ENCODE measurements around the gene EPB41L4B.

The EPB41L4B gene

GRCh38 chr9:109256336-109256735, 64.5 kb downstream of the EPB41L4B start:
- no peak for TF ChIP-seq CTCF (IDR thresholded peaks at IDR 0.05; ENCODE audit: low read length)
- TF ChIP-seq EZH2 (IDR thresholded peaks at IDR 0.05; ENCODE audit: borderline replicate concordance, low read length): no peak
- H3K9me2 ChIP-seq (ENCODE audit: low read depth, low read length): no peaks in the 10 kb centered on the region

GRCh38 chr9:109255394-109255793, 65.5 kb downstream of the EPB41L4B start:
- Histone ChIP-seq H2AFZ (ENCODE audit: low read length) (no peak overlapping the region), H3K4me3 (ENCODE audit: low read depth, low read length, poor library complexity, severe bottlenecking) (no peak overlapping the region), H3K4me1 (ENCODE audit: insufficient read depth, low read length, severe bottlenecking) (no peaks in the 10 kb centered on the region), H4K20me1 (ENCODE audit: insufficient read depth, low read length) (no peaks in the 10 kb centered on the region), H3K9ac (ENCODE audit: low read length) (no peak overlapping the region), H3F3A (ENCODE audit: insufficient read depth, low read length) (no peaks in the 10 kb centered on the region), H3K4me2 (ENCODE audit: low read length) (no peak overlapping the region), H3K27me3 (ENCODE audit: insufficient read depth, low read length) (no peaks in the 10 kb centered on the region), H3K27ac (ENCODE audit: low read depth, low read length, poor library complexity, severe bottlenecking) (no peak overlapping the region), H3K9me3 (ENCODE audit: low read length) (no peaks in the 10 kb centered on the region), H3K9me2 (ENCODE audit: low read depth, low read length) (no peaks in the 10 kb centered on the region), H3K36me3 (ENCODE audit: insufficient read depth, low read length) (no peaks in the 10 kb centered on the region), H3K79me2 (ENCODE audit: insufficient read depth, low read length) (no peaks in the 10 kb centered on the region)
- TF ChIP-seq CTCF (IDR thresholded peaks at IDR 0.05; ENCODE audit: low read length): no peak
- TF ChIP-seq EZH2 (IDR thresholded peaks at IDR 0.05; ENCODE audit: borderline replicate concordance, low read length): no peak

More at GRCh38 chr9:109256336-109256735, 64.5 kb downstream of the EPB41L4B start:
- Histone ChIP-seq H3K9me3 (ENCODE audit: low read length) (no peaks in the 10 kb centered on the region), H3F3A (ENCODE audit: insufficient read depth, low read length) (no peaks in the 10 kb centered on the region), H3K79me2 (ENCODE audit: insufficient read depth, low read length) (no peaks in the 10 kb centered on the region), H3K27ac (ENCODE audit: low read depth, low read length, poor library complexity, severe bottlenecking) (no peak overlapping the region), H3K36me3 (ENCODE audit: insufficient read depth, low read length) (no peaks in the 10 kb centered on the region), H3K9ac (ENCODE audit: low read length) (no peak overlapping the region), H3K4me3 (ENCODE audit: low read depth, low read length, poor library complexity, severe bottlenecking) (no peak overlapping the region), H3K27me3 (ENCODE audit: insufficient read depth, low read length) (no peaks in the 10 kb centered on the region), H3K4me1 (ENCODE audit: insufficient read depth, low read length, severe bottlenecking) (no peaks in the 10 kb centered on the region), H2AFZ (ENCODE audit: low read length) (no peak overlapping the region), H4K20me1 (ENCODE audit: insufficient read depth, low read length) (no peaks in the 10 kb centered on the region), H3K4me2 (ENCODE audit: low read length) (no peak overlapping the region)

GRCh38 chr9:109254317-109254716, 66.5 kb downstream of the EPB41L4B start:
- Histone ChIP-seq H3K9me2 (ENCODE audit: low read depth, low read length) (no peaks in the 10 kb centered on the region), H3K36me3 (ENCODE audit: insufficient read depth, low read length) (no peaks in the 10 kb centered on the region), H3F3A (ENCODE audit: insufficient read depth, low read length) (no peaks in the 10 kb centered on the region), H3K4me3 (ENCODE audit: low read depth, low read length, poor library complexity, severe bottlenecking) (no peak overlapping the region), H3K27ac (ENCODE audit: low read depth, low read length, poor library complexity, severe bottlenecking) (no peak overlapping the region), H3K4me1 (ENCODE audit: insufficient read depth, low read length, severe bottlenecking) (no peaks in the 10 kb centered on the region), H3K9me3 (ENCODE audit: low read length) (no peaks in the 10 kb centered on the region), H4K20me1 (ENCODE audit: insufficient read depth, low read length) (no peaks in the 10 kb centered on the region), H3K27me3 (ENCODE audit: insufficient read depth, low read length) (no peaks in the 10 kb centered on the region), H3K4me2 (ENCODE audit: low read length) (no peak overlapping the region), H3K9ac (ENCODE audit: low read length) (no peak overlapping the region), H2AFZ (ENCODE audit: low read length) (no peak overlapping the region), H3K79me2 (ENCODE audit: insufficient read depth, low read length) (no peaks in the 10 kb centered on the region)
- no peak for TF ChIP-seq EZH2 (IDR thresholded peaks at IDR 0.05; ENCODE audit: borderline replicate concordance, low read length)
- no peak for TF ChIP-seq CTCF (IDR thresholded peaks at IDR 0.05; ENCODE audit: low read length)

Measured in OCI-LY1 (cell line).